Upper lobe of left lung (tissue), 4 donors: ENCODE measurements around the gene SUDS3.

Experiments
- CTCF ChIP-seq, 6 experiments: fragments of 450-650 bp in 4 of 6; fragments of 200-600 bp in 2 of 6; sonication (generic) in 2 of 6; IDR thresholded peaks; one replicate each; pipeline ENCODE4 v1.5.1; 2016 to 2019; ENCODE audit warnings: antibody characterized with exemption in 6 of 6
- POLR2A ChIP-seq, 4 donors: fragments of 450-650 bp; IDR thresholded peaks; one replicate each; pipeline ENCODE4 v1.5.1; 2016 to 2017; ENCODE audit warnings: antibody characterized with exemption in 4 of 4, mild to moderate bottlenecking in 2 of 4

GRCh38 chr12:118373616-118374015, 2.7 kb upstream of the SUDS3 start:
- TF ChIP-seq POLR2A (IDR thresholded peaks at IDR 0.05) (no peak), CTCF (IDR thresholded peaks at IDR 0.05) (no peak)
